CD8-positive, alpha-beta memory T cell (primary cell): Measurements from ENCODE around the gene LCE2C. TPM values are rescaled to one million over a fixed set of nuclear protein-coding genes. Genes with fewer than 3 reads are reported as not detected.

Experiments used
- polyA plus RNA-seq: library from polyadenylated mRNA; unstranded; fragments of 300-500 nt; fragmentation: Illumina TruSeq; gene quantifications from one replicate; pipeline ENCODE4 v1.2.3, GENCODE V29; 2021
- total RNA-seq, 2 experiments: library from RNA; stranded (reverse); gene quantifications; one replicate each; pipeline ENCODE4 v1.2.3, GENCODE V29; 2021

Gene LCE2C
- total and polyA plus RNA-seq, 3 experiments from 2014 or later: not detected

Other genes with a start within 250 kb of the LCE2C start
- gene LCE5A, start 164.5 kb upstream of the LCE2C start, total RNA-seq: not detected
- not detected for gene LCE5A, start 164.5 kb upstream of the LCE2C start, polyA plus RNA-seq
- not detected for gene CRCT1, start 160.8 kb upstream of the LCE2C start, total RNA-seq
- gene CRCT1, start 160.8 kb upstream of the LCE2C start, polyA plus RNA-seq: not detected
- not detected for gene LCE3E, start 108.5 kb upstream of the LCE2C start, total RNA-seq
- gene LCE3E, start 108.5 kb upstream of the LCE2C start, polyA plus RNA-seq: not detected
- gene LCE3D, start 94.8 kb upstream of the LCE2C start, total RNA-seq: not detected
- not detected for gene LCE3D, start 94.8 kb upstream of the LCE2C start, polyA plus RNA-seq
- gene LCE3C, start 75.0 kb upstream of the LCE2C start, total RNA-seq: not detected
- not detected for gene LCE3C, start 75.0 kb upstream of the LCE2C start, polyA plus RNA-seq
- gene LCE3B, start 61.5 kb upstream of the LCE2C start, total RNA-seq: not detected
- not detected for gene LCE3B, start 61.5 kb upstream of the LCE2C start, polyA plus RNA-seq
- not detected for gene LCE3A, start 52.2 kb upstream of the LCE2C start, total RNA-seq
- gene LCE3A, start 52.2 kb upstream of the LCE2C start, polyA plus RNA-seq: not detected
- gene LCE2D, start 11.9 kb upstream of the LCE2C start, total RNA-seq: not detected
- gene LCE2D, start 11.9 kb upstream of the LCE2C start, polyA plus RNA-seq: not detected
- not detected for gene LCE2B, start 10.8 kb downstream of the LCE2C start, total RNA-seq
- gene LCE2B, start 10.8 kb downstream of the LCE2C start, polyA plus RNA-seq: not detected
- gene LCE2A, start 23.1 kb downstream of the LCE2C start, total RNA-seq: not detected
- gene LCE2A, start 23.1 kb downstream of the LCE2C start, polyA plus RNA-seq: not detected
- not detected for gene LCE4A, start 32.9 kb downstream of the LCE2C start, total RNA-seq
- not detected for gene LCE4A, start 32.9 kb downstream of the LCE2C start, polyA plus RNA-seq
- gene KPRP, start 82.7 kb downstream of the LCE2C start, total RNA-seq: not detected
- gene KPRP, start 82.7 kb downstream of the LCE2C start, polyA plus RNA-seq: not detected
- gene LCE1F, start 99.9 kb downstream of the LCE2C start, total RNA-seq: not detected
- not detected for gene LCE1F, start 99.9 kb downstream of the LCE2C start, polyA plus RNA-seq
- gene LCE1E, start 111.0 kb downstream of the LCE2C start, total RNA-seq: not detected
- gene LCE1E, start 111.0 kb downstream of the LCE2C start, polyA plus RNA-seq: not detected
- gene LCE1D, start 121.4 kb downstream of the LCE2C start, total RNA-seq: not detected
- gene LCE1D, start 121.4 kb downstream of the LCE2C start, polyA plus RNA-seq: not detected
- gene LCE1C, start 131.4 kb downstream of the LCE2C start, total RNA-seq: not detected
- not detected for gene LCE1C, start 131.4 kb downstream of the LCE2C start, polyA plus RNA-seq
- not detected for gene LCE1B, start 136.7 kb downstream of the LCE2C start, total RNA-seq
- gene LCE1B, start 136.7 kb downstream of the LCE2C start, polyA plus RNA-seq: not detected
- not detected for gene LCE1A, start 152.2 kb downstream of the LCE2C start, total RNA-seq
- not detected for gene LCE1A, start 152.2 kb downstream of the LCE2C start, polyA plus RNA-seq
- not detected for gene LCE6A, start 167.6 kb downstream of the LCE2C start, total RNA-seq
- not detected for gene LCE6A, start 167.6 kb downstream of the LCE2C start, polyA plus RNA-seq
- not detected for gene LCE7A, start 184.7 kb downstream of the LCE2C start, total RNA-seq
- not detected for gene LCE7A, start 184.7 kb downstream of the LCE2C start, polyA plus RNA-seq
- not detected for gene SMCP, start 203.0 kb downstream of the LCE2C start, total RNA-seq
- gene SMCP, start 203.0 kb downstream of the LCE2C start, polyA plus RNA-seq: not detected
- not detected for gene IVL, start 233.3 kb downstream of the LCE2C start, total RNA-seq
- not detected for gene IVL, start 233.3 kb downstream of the LCE2C start, polyA plus RNA-seq